ENCODE results near the gene TAS2R46. TPM values are rescaled to one million over a fixed set of nuclear protein-coding genes. Genes with fewer than 3 reads are reported as not detected.

TAS2R46 gene
- total and polyA plus RNA-seq, 2 of the 4 experiments (the other 2 are of a cell fraction) = 0.09 to 4.7 TPM

- no peak overlapping the region for H3K4me2 ChIP-seq (ENCODE audit: low read depth, low read length)
- no peaks in the 10 kb centered on the region for H3K4me1 ChIP-seq (ENCODE audit: control insufficient read depth, insufficient read depth, low read length)
- peaks cover 6 to 9% of the 10 kb centered on the region in 2 experiments; a peak in 2 of 4 replicates for H3K79me1 ChIP-seq (ENCODE audit: low read depth in 1 of 2, low read length in 2 of 2)
- no peak overlapping the region for H3K56ac ChIP-seq (ENCODE audit: extremely low read depth, insufficient read depth, low read length)
- ChIA-PET POLR2A (ENCODE audit: unreplicated experiment) (no interaction called here), CTCF (no interaction called here)
- in situ Hi-C loops (cut with MboI; ENCODE audit: low sequenced_read_pairs) = no loop called here
- no TSS peak for BruUV-seq (replicated peaks)
- H2BK15ac ChIP-seq (ENCODE audit: low read depth, low read length) = no peak overlapping the region
- no peaks in the 10 kb centered on the region for H3K27me3 ChIP-seq (ENCODE audit: control insufficient read depth, insufficient read depth, low read length)
- no peak overlapping the region for H3K23ac ChIP-seq (ENCODE audit: low read depth, low read length)
- no peak overlapping the region for H3K18ac ChIP-seq (ENCODE audit: low read depth, low read length)
- H3K9me1 ChIP-seq (ENCODE audit: insufficient read depth, low read length) = no peaks in the 10 kb centered on the region
- no peaks in the 10 kb centered on the region for H4K20me1 ChIP-seq (ENCODE audit: insufficient read depth, low read length)
- H4K8ac ChIP-seq (ENCODE audit: low read depth in 2 of 2, low read length in 2 of 2) = no peak overlapping the region
- H2BK20ac ChIP-seq (ENCODE audit: low read depth, low read length) = no peak overlapping the region
- no peak overlapping the region for H2AK5ac ChIP-seq (ENCODE audit: low read depth, low read length)
- H2BK120ac ChIP-seq (ENCODE audit: low read depth, low read length) = no peak overlapping the region
- TF ChIP-seq CHD1 (IDR thresholded peaks at IDR 0.05; ENCODE audit: low read depth, low read length) = no peak
- TF ChIP-seq FOS (IDR thresholded peaks at IDR 0.05; ENCODE audit: low read depth, low read length) = no peak
- TF ChIP-seq POLR2A (IDR thresholded peaks at IDR 0.05; ENCODE audit: low read depth, low read length) = no peak
- no peak for TF ChIP-seq NFE2L2 (IDR thresholded peaks at IDR 0.05; ENCODE audit: low read depth, low read length)
- DNase-seq (no peak), ATAC-seq (ENCODE audit: low read depth) (no peak)
- H4K91ac ChIP-seq (ENCODE audit: insufficient read depth, low read depth, low read length) = no peak overlapping the region
- H4K5ac ChIP-seq (ENCODE audit: low read depth, low read length) = no peak overlapping the region
- no peaks in the 10 kb centered on the region for H3K9me3 ChIP-seq (ENCODE audit: control insufficient read depth, insufficient read depth, low read length)
- intact Hi-C loops (cut with micrococcal nuclease) = no loop called here
- dilution Hi-C loops (cut with HindIII; ENCODE audit: low sequenced_read_pairs, unreplicated experiment) = no loop called here
- H2BK5ac ChIP-seq (ENCODE audit: low read depth, low read length, poor library complexity, severe bottlenecking) = no peak overlapping the region
- H3K4me3 ChIP-seq (ENCODE audit: insufficient read depth, low read depth, low read length) = no peak overlapping the region
- H2AK9ac ChIP-seq (replicated peaks; ENCODE audit: low read depth, low read length, poor library complexity) = no peak overlapping the region
- H3K36me3 ChIP-seq (ENCODE audit: control insufficient read depth, insufficient read depth, low read length) = peaks cover 7% of the 10 kb centered on the region
- no peak overlapping the region for H3K27ac ChIP-seq (ENCODE audit: insufficient read depth, low read length)
- no peak overlapping the region for H2AFZ ChIP-seq (replicated peaks; ENCODE audit: low read length, poor library complexity)
- no peak overlapping the region for H3K4ac ChIP-seq (ENCODE audit: low read depth, low read length)
- no peak overlapping the region for H3K14ac ChIP-seq (replicated peaks; ENCODE audit: low read depth, low read length)
- no peak overlapping the region for H3K9ac ChIP-seq (ENCODE audit: low read depth, low read length)
- WGBS, 2 experiments (ENCODE audit: extremely low coverage in 2 of 2, insufficient read length in 1 of 2) = no CpG with 5 or more reads among the region's 6 CpGs
These were observed 36.0 kb downstream of the TAS2R46 start for GRCh38 chr12:11026118-11026517.

All from IMR-90 (cell line).